LNCAP (cell line): ENCODE measurements around the gene INHBB.

ENCODE experiments used
- TF ChIP-seq, protein P1 (sequence below): fragments of 450-650 bp; IDR thresholded peaks from 2 replicates; pipeline ENCODE4 v1.5.1; 2017; ENCODE audit warnings: mild to moderate bottlenecking

The INHBB gene

DNA sequence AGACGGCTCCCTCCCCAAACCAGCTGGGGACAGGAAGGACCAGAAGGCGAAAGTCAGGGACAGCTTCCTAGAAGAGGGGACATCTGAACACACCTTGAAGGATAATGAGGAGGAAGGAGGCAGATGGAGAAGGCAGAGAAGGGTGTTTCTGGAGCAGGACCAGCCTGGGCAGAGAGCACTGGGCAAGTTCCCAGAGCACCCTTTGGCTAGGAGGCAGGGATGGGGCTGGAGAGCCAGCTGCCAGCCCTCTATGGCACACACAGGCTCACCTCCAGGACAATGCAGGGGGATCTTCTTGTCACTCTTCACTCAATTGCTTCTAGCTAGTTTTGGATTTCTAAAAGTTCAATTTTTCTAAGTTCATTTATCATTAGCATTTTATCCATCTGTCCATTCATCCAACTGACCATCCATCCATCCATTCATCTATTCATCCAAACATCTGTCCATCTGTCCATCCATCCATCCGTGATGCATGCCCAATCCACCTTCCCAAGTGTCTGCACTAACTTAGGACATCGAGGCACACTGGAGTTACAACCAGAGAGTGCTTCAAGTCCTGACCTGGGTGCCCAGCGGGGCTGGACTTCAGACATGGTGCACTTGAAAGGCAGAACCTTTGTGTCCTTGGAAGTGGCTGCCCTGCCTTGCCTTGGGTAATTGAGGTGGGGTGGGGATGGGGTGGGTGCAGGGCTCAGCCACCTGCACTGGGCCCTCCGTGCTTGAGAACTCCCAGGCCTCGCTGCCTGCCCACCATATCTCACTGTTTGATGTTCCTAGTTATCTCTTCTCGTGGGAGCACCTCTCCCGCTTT is 42.5 kb downstream of the INHBB start:
- TF ChIP-seq, protein P1, sequence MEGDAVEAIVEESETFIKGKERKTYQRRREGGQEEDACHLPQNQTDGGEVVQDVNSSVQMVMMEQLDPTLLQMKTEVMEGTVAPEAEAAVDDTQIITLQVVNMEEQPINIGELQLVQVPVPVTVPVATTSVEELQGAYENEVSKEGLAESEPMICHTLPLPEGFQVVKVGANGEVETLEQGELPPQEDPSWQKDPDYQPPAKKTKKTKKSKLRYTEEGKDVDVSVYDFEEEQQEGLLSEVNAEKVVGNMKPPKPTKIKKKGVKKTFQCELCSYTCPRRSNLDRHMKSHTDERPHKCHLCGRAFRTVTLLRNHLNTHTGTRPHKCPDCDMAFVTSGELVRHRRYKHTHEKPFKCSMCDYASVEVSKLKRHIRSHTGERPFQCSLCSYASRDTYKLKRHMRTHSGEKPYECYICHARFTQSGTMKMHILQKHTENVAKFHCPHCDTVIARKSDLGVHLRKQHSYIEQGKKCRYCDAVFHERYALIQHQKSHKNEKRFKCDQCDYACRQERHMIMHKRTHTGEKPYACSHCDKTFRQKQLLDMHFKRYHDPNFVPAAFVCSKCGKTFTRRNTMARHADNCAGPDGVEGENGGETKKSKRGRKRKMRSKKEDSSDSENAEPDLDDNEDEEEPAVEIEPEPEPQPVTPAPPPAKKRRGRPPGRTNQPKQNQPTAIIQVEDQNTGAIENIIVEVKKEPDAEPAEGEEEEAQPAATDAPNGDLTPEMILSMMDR = no peak

DNA sequence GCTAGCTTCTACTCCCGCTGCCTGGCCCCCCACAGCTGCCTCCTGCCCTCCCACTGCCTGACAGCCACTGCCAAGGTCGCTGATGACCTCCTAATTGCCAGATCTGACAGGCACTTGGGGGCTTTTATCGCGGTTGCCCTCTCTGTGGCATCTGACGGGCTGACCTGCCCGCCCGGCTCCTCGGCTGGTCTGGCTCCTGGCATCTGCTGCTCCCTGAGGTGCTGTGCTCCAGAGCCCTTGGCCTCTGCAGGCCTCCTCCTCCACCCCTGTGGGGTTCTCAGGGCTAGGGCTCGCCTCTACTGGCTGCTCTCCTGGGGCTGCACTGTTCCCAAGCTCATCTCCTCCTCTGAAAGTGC is 43.1 kb downstream of the INHBB start:
- TF ChIP-seq, protein P1 = no peak

DNA sequence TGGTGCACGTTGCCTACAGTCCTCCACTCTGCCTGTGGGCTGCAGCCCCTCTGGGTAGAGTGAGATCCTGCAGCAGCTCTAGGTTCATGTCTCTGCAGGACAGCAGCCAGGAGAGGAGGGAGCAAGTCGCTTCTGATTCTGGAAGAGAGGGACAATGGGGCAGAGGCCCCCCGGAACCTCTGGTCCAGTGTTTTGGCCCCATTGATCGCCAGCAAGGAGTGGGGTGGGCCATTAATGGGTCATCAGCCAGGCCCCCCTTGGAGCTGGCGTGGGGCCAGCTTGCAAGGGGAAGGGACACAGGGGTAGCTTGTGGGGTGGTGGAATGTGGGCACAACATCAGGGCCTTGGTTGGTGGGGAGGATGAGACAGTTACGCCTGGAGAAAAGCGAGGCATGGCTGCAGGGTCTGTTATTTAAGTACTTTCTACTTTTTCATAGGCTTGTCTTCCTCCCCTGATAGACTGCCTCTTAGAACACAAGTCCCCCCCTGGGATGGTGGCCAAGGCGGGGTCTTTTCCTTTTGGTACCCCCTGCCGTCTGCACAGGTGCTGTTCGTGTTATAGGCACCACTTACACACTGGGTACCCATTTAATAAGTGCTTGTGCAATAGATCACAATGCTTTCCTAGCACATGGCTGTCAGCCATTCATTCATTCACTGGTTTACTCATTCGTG is 44.6 kb downstream of the INHBB start:
- TF ChIP-seq, protein P1 = no peak

DNA sequence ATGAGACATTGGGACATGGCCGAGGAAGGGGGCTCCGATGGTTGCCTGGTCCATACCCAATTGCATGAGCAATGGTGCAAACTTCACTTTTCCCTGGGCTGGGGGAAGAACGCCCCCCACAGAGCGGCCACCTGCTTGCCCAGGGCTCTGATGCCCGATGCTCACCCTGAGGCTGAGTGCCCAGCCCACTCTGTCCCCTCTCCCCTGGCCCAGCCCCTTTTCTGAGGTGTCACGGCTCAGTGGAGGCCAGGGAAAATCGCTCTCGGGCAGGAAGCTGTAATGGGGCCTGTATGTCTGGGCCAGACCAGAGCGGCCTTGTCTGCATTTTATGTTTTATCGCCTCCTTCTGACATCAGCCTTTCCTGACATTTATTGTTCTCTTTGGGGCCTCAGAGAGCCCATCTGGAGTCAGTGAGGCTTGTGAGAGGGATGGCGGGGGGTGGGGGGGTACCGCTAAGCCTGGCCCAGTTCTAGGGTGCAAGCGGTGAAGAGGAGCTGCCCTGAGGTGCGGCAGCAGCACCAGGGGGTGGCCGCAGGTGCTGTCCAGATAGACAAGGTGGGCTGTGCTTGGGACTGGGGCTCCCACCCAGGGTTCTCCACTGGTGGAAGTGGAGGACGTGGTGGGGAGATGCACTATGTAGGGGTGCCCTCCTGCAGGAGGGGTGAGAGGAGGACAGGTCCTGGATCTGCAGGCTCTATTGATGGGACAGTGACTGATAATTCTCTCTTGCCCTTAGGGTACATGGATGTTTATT is 46.2 kb downstream of the INHBB start:
- TF ChIP-seq, protein P1 = no peak

DNA sequence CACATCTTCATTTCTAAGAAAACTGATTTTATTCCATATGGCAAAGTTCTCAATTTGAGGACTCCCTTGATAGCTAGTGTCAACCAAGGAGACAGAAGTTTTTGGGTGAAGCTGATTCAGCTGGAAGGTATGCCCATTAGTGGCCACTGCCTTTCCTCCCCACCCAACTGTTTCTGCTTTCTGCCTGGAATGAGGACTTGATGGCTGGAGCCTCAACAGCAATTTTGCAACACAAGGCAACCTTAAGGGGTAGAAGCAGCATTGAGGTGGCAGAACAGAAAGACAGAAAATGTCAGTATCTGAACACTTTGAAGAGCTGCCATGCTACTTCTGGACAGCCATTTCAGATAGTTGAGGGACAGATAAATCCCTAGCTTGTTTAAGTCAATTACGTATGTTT is 47.0 kb downstream of the INHBB start:
- TF ChIP-seq, protein P1 = no peak

DNA sequence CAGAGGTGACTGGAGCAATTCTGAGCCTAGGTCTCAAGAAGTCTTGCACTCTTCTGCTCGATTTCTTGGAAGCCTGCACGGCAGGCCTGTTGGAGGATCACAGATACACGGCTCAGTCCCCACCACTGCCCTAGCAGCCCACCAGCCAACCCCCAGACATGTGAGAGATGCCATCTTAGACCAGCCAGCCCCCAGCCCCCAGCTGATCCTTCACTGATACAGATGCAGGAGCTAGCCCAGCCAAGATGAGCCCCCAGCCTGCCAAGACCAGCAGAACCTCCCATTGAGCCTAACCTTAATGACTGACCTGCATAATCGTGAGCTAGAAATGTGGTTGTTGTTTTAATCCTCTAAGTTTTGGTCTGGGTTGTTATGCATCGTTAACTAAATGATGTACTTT is 47.5 kb downstream of the INHBB start:
- TF ChIP-seq, protein P1 = no peak

DNA sequence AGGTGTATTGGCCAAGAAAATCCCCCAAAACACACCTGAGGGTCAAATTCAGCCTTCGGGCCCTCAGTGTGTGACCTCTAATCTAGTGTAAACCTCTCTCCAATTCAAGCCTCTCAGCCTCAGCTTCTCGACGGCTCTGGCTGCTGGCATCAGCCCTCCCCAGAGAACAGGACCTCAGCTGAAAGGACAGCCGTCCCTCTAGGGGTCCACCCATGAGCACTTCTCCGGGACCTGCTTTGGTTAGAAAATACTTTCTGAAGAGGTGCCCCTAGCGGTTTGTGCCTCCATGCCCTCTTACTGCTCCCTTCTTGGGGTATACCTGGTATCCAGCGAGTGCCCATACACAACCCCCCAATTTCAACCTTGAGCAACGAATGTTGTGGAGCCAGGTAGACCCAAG is 48.8 kb downstream of the INHBB start:
- TF ChIP-seq, protein P1 = no peak
